ENCODE measurements around the gene CLCN6.

CLCN6 gene

DNA sequence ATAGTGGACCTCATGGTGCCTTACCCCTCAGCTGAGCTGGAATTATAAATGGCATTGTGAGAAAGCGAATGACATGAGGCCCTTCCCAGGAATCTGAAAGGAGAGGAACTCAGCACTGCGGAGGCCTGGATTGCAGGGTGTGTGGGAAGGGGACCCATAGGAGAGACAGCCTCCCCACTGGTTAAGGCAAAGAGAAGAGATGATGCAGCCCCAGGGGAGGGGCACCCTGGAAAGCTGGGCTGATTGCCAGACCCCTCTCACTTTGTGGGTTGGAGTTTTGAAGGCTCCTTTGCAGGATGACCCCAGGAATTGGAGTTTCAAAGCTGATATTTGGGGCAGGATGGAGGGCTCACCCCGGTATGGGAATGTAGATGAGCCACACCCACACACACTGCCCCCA lies 50.7 kb downstream of the CLCN6 start:
- no peak for DNase-seq

DNA sequence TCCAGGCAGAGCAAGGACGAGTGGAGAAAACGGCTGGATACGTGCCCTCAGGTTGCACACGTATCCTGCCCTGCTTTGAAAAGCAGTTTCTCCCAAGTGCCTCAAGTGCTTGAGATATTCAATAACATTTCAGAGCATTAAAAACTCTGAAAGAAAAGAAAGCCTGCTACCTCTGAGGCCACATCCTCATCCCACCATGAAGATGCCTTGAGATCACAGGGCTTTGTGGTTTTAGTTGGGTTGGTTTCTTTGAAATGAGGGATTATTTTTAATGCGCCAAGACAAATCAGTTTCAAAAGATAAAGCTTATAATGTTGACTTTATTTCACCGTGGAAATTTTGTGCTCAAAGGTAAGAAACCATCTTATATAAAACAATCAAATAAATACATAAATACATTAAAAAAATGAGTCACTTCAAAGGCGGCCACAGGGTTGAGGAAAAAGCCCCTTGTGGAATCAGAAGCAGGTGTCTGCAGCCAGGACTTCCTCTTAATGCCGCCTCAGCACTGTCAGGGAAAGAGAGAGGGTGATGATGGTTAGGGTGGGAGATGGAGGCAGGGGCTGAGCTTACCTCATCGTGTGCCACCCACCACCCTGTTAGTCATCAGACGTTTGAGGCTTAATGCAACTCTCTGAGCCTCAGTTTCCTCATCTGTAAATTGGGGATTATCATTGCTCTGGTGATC lies 51.3 kb downstream of the CLCN6 start:
- no peak for DNase-seq

- DNase-seq: no peak
These were observed 52.2 kb downstream of the CLCN6 start for GRCh38 chr1:11858158-11858557.

DNA sequence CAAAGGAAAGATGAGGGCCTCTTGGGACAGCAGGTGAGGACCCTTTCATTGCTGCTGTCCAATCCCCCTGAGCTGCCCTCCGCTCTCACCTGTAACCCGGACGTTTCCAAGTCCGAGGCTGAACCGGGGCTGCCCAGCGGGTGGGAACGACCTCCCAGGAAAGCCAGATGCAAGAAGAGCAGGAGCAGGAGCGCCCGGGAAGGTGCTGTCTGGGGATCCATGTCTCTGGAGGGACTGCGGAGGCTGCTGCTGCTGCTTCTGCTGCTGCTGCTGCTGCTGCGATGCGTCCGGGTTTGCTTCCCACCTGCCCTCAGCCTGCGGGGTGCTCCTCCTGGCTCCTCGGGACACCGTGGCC lies 52.6 kb downstream of the CLCN6 start, which contains the start of gene NPPB:
Gene NPPB (minus strand): TSS at position 333 of the 355 bp plus-strand sequence. CDS start 112 bp downstream, at position 221.
- no peak for DNase-seq

DNA sequence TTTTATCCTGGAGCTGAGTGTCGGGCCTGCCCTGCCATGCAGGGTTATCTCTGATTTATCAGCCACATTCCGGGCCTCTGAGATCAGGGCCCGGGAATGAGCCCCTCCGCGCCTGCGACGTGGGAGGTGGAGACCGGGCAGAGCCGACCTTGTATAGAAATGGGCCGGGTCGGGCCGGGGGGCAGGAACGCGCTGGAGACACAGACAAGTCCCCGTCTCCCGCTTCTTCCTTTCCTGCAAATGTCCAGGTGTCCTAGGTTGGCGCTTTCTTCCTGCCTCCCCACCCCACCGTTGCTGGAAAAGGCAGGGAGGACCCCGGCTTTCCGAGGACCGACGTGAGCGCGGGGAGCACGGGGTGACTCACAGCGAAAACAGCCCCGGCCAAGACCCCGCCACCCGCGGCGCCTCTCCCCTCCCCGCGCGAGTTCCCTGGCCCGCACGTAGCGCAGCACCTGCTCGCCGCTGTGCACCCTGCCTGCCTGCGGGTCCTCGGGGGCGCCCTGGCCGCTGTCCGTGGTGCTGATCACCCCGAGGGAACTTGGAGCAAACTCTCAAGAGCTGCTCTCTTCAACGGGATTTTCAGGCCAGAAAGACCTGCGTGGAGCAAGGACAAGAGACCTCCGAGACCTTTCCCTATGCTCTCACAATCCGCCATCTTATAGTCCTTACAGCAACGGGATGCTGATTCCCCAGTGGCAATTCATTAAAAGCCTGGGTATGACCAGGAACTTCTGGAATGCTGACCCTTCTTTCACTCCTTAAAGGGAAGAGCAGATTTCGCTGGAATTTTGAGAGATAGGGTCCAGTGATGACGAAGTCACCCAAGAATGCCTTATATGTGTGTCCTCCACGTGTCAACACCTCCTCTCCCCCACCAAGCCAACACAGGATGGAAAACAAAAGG lies 53.2 kb downstream of the CLCN6 start:
- peak; percentile 63 for DNase-seq

GRCh38 chr1:11860083-11860482 lies 54.1 kb downstream of the CLCN6 start:
- no peak for DNase-seq

GRCh38 chr1:11860587-11860986 lies 54.6 kb downstream of the CLCN6 start:
- no peak for DNase-seq

GRCh38 chr1:11862890-11863289 lies 56.9 kb downstream of the CLCN6 start:
- DNase-seq: no peak

DNA sequence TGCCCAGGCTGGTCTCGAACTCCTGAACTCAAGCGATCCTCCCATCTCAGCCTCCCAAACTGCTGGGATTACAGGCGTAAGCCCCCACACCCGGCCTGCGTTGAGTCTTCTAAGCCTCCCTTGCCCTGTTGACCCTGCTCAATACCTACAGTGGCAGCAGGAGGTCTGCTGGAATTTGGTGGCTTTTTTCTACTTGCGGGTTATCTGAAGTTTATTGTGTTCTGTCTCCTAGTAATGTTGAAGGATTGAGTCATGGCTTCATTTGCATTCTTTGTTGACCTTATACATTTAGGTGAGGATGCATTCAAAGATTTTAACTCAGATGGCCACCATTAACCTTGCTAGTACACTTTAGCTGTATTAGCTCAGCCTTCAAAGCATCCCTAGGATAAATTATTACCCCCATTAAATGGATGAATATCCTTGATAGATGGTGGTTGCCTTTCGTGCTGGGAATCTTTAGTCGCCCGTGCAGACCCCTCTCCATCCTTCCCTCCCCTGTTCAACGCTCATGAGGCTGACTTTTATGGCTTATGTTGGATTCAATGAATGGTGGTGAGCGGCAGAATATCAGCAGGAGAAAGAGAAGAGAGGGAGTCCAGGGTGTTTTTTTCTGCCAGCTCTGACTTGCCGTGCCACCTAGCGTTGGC lies 62.5 kb downstream of the CLCN6 start:
- no peak for DNase-seq

- DNase-seq: no peak
These were observed 63.1 kb downstream of the CLCN6 start for GRCh38 chr1:11869104-11869503.

- DNase-seq: no peak
These were observed 63.7 kb downstream of the CLCN6 start for GRCh38 chr1:11869650-11870207.

DNA sequence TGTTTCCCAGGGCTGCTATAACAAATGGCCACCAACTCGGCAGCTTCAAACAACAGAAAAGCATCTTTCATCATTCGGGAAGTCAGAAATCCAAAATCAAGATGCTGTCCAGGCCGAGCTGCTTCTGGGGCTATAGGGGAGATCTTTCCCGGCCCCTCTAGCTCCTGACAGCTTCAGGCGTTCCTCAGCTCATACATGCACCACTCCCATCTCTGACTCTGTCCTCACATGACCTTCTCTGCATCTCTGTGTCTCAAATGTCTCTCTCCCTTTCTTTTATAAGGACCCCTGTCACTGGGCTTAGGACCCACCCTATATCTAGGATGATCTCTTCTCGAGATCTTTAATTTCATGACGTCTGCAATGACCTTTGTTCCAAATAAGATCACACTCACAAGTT lies 66.6 kb downstream of the CLCN6 start:
- DNase-seq: no peak

- no peak for DNase-seq
These were observed 67.6 kb downstream of the CLCN6 start for GRCh38 chr1:11873395-11874257.

DNA sequence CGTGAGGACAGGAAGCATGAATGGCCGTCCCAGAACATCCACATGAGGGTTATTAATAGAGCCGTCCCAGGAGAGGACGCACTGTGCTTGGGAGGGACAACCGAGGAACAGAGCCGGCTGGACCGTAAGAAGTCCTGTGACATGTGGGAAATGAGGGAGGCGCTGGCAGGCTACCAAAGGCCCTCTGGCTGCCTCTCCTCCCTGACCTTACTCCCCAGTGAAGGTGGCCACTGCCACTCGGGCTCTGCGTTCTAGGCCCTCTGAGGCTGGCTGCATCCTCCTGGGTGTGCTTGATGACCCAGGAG lies 68.2 kb downstream of the CLCN6 start:
- DNase-seq: no peak

DNA sequence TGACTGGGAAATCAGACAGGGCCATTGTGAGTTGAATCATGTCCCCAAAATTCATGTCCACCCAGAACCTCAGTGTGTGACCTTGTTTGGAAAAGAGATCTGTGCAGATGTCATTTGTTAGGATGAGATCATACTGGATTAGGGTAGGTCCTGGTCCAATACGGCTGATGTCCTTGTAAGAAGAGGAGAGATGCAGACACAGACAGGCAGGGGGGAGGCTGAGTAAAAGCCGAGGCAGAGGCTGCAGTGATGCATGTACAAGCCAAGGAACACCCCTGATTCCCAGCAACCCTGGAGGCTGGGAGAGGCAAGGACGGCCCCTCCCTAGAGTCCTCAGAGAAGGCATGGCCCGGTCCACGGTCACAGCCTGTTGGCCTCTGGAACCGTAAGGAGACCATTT lies 68.6 kb downstream of the CLCN6 start:
- no peak for DNase-seq

- no peak for DNase-seq
These were observed 69.1 kb downstream of the CLCN6 start for GRCh38 chr1:11875094-11875493.

- no peak for DNase-seq
These were observed 71.1 kb downstream of the CLCN6 start for GRCh38 chr1:11877074-11877473.

GRCh38 chr1:11878081-11878890 lies 72.3 kb downstream of the CLCN6 start:
- DNase-seq: no peak

- DNase-seq: no peak
These were observed 72.8 kb downstream of the CLCN6 start for GRCh38 chr1:11878891-11879190.

GRCh38 chr1:11879311-11880180 lies 73.6 kb downstream of the CLCN6 start:
- no peak for DNase-seq

DNA sequence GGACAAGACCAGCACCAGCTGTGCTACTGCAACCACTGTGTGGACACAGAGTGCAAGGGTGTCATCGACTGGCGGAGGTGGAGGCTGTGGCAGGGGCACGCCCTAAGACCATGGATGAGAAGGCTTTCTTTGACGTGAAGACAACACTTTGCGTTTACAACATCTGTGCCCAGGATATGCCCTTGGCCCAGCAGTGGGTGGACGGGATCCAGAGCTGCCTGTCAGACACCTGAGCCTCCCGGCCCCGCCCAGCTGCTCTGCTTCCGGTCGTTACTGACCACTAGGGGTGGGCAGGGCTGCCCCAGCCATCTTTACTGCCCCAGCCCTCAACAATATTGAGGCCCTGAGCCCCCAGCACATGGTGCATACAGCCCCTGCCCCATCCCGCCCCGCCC lies 74.2 kb downstream of the CLCN6 start:
- DNase-seq: no peak

Measured in stimulated activated CD4-positive, alpha-beta T cell treated with anti-CD3 and anti-CD28 coated beads, Interleukin-4, amount 100 ng/mL, for 24 hours (primary cell).